ENCODE data around the gene NCBP3.
"Not testable (repeated sequence)": the region's sequence is repeated elsewhere in the genome, so short reads cannot be mapped to it uniquely, and the experiment has no call there.

Gene NCBP3

DNA sequence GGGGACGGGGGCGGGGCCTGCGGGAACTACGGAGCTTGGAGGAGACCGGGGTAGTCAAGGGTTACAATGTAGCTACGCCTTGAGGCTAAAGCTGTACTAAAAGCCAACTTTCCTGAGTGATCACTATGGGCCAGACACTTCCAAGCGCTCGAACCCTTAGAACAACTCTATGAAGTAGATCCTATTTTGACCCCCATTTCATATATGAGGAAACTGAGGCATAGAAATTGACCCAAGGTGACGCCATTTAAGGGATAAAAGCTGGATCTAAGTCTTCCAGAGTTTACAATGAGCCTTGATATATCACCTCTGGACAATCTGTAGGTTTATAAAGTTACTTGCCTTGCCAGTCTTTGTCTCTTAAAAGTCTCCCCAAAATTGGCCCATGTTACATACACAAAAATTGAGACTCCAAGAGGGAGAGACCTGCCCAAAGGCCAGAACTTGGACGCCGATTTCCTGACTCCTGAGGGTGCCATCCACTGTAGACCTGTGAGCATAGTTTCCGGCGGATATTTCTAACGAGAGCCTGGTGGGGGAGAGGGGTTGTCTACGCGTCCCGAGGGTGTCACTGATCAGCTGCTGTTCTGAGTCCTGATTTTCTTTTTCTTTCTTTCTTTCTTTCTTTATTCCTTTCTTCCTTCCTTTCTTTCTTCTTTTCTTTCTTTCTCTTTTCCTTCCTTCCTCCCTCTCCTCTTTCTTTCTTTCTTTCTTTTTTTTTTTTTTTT lies 555 bp upstream of the NCBP3 start:
- DNase-seq, result no peak

DNA sequence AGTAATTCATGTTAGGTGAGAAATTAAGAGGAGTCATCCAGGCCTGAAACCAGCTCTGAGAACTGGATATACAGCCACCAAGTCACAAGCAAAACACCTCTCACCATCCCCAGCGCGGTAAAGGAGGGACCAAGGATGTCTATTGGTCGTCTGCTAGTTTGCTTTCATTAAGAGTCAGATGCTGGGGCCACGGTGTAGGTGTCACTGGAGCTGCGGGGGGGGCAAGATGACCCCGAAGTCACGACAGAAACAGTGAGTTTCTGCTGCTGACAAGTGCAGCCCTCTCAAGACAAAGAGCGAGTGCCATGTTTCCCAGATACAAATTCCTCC lies 790 bp downstream of the NCBP3 start:
- no peak for DNase-seq

DNA sequence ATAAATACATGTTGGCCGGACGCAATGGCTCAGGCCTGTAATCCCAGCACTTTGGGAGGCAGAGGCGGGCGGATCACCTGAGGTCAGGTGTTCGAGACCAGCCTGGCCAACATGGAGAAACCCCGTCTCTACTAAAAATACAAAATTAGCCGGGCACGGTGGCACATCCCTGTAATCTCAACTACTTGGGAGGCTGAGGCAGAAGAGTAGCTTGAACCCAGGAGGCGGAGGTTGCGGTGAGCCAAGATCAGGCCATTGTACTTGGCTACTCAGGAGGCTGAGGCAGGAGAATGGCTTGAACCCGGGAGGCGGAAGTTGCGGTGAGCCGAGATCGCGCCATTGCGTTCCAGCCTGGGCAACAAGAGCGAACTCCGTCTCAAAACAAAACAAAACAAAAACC lies 1.5 kb downstream of the NCBP3 start:
- not testable (repeated sequence) for DNase-seq

DNA sequence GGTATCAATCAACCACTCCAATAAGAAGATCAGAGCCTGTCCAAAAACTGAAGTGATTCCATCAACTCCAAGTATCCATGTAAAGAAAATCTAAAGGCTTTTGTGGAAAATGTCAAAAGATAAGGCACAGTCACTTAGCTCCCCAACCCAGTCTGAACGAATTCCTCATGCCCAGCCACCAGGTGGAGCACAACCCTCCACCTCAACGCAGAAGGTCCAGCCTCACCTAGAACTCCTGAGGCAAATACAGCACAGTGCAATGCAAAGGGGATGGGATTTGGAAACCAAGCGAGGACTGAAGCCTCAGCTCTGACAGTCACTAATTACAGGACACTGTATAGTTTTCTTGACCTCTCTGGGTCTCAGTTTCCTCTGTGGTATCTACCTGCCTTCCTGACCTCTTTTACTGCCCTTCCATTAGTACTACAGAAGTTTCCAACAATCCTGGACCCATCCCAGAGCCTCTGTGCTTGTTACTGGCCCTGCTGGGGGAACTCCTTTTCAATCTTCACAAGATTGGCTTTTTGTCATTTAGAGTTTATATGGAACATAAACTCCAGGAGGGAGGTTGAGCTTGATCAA lies 2.0 kb downstream of the NCBP3 start:
- DNase-seq, result no peak

DNA sequence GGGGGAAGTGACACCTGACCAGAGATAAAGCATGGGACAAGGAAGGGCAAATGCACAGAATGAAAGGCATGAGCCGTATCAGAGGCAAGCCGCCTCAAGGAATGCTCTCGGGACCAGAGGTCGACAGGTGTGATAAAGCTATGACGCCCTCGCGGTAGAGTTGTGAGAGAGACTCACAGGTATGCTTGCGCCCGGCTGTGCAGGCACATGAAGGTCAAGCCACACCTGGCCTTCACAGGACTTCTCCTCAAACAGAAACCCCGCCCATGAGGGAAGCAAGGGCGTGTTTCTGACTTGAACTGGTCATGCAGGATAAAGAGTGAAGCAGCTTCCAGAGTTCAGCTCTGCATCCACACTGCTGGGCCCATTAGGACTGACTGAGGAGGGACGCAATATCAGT lies 7.8 kb downstream of the NCBP3 start:
- no peak for DNase-seq

DNA sequence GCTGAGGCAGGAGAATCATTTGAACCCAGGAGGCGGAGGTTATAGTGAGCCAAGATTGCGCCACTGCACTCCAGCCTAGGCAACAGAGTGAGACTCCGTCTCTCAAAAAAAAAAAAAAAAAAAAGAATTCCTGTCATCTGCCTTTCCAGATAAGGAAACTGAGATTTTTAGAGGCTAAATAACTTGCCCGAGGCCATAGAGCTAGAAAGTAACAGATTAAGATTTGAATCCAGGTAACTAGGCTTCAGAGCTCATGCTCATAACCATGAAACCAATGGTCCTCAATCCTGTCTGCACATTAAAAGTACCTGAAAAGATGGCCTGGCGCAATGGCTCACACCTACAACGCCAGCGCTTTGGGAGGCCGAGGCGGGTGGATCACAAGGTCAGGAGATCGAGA lies 9.5 kb downstream of the NCBP3 start:
- no peak for DNase-seq

DNA sequence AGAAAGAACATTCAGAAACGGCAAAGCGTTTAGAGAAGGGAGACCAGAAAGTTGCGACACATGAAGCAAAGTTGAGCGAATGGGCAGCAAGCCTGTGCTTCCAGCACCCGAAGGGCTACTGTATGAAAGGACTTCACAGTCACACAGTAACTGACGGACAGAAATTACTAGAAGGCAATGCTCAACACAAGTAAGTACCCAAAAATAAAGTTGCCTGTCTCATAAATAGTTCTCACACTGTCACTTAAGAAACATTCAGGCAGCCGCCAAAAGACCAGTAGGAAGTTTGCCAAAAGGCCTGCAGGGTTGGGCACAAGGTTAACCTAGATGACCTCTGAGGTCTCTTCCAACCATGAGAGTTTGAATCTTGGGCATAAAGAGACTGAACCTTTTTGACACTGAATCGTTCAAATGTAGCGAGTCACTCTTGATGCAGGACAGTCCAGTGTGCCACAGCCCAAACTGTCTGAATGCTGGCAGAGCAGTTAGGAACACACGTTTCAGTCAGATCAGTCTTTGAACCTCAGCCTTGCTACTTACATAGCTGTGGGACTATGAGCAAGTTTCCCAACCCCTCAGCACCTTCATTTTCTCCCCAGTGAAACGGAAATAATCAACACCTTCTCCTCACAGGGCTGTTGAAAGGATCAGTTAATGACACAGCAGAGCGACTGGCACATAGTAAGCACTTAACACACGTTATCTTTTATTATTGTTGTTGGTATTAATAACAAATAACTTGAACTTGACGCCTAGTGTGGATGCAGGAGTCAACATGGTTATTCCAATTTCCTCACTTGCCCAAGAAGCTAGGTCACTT lies 10.4 kb downstream of the NCBP3 start:
- DNase-seq, result no peak

DNA sequence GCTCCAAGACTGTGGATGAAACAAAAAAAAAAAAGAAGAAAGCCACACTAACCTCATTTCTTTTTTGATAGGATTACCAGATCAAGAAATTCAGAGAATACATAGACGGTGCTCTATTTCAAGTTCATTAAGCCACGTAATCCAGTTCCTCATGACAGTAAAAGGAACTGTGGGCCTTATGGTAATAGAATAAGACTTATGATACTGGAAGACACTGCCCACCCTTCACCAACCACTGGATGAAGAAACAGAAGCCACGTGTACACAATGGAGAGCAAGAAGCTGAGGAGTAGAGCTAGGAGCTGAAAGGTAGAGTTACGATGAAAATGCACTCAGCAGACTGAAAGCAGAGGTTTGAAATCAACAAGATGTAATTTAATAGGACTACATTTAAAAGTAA lies 11.2 kb downstream of the NCBP3 start:
- DNase-seq, result no peak

DNA sequence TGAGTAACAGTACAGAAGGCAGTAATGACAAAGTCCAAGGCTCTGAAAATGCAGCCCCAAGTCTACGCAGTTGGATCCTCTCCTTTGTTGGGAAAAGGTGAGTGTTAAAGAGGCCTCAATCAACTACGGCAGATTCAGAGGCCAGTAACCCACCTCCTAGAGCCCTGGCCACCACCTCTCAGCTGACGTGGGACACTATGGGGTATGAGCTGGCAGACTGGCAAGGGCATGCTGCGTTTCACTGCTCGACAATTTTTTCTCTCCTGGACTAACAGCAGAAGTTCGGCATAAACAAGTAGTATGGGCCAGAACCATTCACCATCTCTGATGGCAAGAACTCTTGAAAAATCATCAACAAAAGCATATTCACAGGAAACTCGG lies 17.2 kb downstream of the NCBP3 start:
- DNase-seq, result no peak

DNA sequence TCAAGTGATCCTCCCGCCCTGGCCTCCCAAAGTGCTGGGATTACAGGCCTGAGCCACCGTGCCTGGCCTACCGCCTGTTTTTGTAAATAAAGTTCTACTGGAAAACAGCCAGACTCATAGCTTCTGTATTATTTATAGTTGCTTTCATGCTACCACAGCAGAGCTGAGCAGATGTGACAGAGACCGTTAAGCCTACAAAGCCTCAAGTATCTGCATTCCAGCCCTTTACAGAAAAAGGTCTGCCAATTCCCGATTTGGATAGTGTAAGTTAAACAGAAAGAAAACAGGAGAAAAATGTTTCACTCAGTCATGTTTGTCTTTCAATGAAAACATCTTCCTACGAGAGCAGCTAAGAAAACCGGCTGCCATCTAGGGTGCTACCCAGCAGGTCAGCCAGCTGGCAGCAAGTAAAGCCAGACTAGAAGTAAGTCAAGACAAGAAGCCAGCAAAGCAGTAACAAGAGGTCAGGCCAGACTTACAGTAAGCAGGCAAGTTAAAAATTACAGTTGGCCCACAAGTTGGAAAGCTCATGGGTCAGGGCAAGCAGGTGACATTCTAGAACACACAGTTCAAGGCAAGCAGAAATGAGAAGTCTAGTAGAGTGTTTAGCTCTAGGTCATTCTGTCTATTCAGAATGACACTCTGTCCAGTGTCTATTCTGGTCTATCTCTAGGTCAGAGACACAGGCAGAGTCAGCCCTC lies 17.7 kb downstream of the NCBP3 start:
- DNase-seq, result no peak

DNA sequence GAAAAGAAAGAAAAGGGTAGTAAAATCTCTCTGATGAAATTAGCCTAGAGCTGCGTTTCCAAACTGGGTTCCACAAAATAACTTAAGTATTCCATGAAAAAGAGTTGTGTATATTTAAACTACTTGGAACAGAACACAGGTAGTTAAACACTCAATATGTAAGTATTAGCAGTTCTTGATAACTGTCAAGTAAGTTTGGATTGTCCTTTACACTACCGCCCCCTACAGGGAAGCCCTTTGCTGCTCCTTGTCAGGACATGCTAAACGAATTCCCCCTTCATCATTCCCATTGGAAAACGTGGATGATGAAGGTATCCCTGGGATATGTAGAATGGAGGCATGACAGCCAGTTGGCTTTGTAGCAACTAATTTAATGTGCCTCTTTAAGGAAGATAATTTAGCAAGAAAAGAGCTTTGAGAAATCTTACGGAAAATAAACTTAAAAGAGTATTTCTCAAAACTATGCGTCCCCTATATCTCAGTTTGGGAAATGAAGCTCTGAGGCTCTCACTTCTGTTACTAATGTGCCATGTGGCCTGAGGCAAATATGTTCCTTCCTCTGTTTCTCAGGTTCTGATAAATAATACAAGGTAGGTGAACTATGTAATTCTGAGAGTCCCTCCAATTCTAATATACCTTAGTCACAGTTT lies 18.8 kb downstream of the NCBP3 start:
- peak; percentile 54 for DNase-seq

DNA sequence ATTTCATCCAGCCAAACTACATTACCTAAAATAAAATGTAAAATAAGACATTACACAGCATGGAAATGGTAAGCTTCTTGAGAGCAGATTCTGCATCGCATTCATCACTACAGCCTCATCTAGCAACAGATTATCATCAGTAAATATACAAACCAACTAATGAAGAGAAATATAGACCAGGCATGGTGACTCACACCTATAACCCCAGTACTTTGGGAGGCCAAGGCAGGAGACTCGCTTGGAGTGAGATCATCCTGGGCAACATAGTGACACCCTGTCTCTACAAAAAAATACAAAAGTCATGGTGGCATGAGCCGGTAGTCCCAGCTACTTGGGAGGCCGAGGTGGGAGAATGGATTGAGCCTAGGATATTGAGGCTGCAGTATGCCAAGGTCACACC lies 19.9 kb downstream of the NCBP3 start:
- DNase-seq, result no peak

DNA sequence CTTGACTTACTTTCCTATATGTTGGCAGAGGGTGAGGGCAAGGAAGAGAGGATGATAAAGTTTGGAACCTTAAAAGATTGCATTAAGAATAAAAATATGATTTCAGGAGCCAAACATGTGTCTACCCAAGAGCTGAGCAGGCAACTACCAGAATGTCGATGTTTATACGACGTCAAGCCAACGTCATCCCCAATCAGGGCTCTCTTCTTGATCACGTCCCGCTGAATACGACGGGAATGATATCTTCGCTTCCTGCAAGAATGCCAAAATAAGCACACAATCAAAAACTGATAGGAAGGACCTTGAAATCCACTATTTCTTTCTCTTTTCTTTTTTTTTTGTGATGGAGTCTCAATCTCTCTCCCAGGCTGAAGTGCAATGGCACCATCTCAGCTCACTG lies 24.9 kb downstream of the NCBP3 start:
- DNase-seq, result no peak

DNA sequence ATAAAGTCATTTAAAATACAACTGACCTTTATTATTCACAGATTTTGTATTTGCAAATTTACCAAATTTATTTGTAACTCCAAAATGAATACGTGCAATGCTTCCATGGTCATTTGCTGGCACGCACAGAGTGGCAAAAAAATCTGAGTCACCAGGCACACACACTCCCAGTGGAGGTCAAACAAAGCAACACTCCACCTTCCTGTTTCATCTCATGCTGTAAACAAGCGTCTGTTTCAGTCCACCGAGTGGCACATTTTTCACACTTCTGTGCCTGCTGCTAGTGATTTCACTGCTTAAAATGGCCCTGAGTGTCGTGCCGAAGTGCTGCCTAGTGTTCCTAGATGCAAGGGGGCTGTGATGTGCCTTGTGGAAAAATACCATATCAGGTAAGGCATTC lies 27.3 kb downstream of the NCBP3 start:
- DNase-seq, result no peak

DNA sequence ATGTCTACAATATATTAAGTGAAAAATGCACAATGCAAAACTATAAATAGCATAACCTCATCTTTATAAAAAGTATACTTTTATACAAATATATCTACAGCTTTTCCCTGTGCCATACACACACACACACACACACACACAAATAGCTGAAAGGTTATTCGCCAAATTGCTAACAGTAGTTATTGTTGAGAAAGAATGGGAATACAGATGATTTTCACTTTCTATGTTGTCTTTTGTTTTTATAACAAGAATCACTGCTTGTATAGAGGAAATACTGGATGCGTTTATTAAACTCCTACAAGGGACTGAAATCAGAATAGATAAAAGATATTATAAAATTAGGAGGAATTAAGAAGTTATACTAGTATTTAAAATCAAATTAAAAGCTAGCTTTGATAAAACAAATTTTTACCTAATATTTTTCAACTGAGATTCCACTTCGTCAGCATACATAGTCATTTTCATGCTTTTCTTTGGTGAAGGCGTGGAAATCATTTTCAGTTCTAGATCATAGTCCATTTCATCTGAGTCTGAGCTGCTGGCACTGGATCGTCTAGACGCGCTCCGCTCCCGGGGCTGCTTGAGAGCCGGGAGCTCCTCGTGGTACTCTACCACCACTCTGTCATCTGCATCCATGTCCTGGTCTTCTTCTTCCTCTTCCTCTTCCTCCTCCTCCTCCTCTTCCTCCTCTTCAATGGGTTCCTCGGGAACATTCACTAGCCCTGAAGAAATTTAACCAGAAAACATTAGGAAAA lies 28.0 kb downstream of the NCBP3 start:
- no peak for DNase-seq

DNA sequence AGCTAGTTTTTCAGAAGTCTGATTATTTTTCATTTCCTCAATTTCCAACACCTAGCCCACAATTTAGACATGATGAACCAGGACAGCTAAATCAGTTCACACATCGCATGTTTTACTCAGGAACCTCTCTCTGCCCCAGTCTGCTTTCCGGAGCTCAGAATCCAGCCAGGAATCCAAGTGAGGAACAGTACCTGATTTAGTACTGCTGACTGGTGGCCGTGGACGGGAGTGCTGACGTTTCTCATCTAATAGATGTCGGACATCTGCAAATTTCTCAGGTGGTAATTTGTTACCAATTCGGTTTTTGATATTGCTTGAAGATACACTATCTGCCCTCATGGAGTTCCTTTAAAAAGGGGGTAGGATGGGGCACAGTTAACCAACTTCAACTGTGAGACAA lies 30.1 kb downstream of the NCBP3 start:
- no peak for DNase-seq

DNA sequence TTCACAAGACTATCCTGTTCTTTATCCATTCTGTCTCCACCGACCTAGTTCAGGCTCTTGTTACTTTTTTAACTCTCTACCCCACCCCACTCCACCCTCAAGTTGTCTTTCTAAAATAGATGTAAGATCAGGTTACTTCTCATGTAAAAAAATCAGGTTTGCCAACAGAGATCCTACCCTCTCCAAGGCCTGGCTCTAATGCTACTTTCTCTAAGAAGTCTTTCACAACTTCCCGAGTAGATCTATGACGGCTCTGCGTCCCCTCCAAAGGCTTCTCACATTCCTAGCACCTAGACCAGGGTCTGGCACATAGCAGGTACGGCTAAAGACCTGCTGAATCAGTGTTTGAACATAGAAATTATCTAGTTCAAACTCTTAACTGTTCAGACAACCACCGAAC lies 30.9 kb downstream of the NCBP3 start:
- DNase-seq, result no peak

DNA sequence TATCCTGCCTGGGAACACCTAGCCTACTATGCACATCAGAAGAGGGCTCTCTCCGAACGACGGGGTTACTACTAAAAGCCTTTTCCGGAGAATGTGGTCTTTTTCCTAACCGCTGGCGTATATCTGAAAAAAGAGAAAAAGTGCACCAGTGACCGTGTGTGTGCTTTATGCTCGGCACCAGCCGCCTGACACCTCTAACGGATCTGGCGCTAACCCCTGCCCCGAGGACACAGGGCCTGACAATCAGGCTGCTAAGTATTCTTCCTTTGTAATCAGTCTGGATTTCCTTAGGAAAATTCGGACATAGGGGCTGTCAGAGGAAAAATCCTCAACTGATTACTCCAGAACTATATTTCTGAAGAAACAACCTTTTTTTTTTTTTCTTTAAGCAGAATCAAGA lies 31.7 kb downstream of the NCBP3 start:
- DNase-seq, result no peak

DNA sequence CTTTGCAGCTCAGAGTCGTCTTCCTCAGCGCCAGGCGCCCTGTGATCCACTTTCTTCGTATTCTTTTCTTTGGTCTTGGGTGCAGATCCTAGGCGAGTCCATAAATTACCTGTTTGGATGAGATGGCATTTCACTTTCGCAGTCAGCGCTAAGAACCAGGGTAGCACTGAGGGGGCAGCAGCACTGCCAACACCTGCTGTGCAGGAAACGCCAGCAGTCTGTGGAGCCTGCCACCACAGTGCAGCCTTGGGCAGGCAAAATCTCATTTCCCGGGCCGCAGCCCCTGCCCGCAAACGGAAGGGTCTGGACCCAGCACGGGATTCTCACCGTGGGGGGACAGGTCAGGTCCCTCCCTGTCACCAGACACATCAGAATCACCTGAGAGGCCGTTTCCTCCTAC lies 32.9 kb downstream of the NCBP3 start:
- no peak for DNase-seq

DNA sequence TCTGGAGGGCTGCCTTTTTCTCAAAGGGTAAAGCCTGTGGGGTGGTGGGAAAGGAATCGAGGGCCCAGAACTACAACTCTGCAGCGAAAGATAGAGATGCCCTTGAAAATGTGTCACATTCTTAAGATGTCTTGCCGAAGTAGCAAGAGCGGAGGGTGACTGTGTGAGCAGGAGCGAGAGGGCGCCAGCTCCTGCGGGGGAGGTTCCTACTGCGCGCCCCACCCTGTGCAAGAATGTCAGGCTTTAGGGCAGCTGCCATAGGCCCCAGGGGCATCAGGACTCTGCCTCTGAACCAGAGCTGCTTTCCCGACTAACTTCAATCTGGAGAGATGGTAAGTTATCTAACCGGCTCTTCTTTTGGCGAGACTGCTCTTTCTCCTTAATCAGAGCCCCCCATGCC lies 33.3 kb downstream of the NCBP3 start:
- DNase-seq, result no peak

DNA sequence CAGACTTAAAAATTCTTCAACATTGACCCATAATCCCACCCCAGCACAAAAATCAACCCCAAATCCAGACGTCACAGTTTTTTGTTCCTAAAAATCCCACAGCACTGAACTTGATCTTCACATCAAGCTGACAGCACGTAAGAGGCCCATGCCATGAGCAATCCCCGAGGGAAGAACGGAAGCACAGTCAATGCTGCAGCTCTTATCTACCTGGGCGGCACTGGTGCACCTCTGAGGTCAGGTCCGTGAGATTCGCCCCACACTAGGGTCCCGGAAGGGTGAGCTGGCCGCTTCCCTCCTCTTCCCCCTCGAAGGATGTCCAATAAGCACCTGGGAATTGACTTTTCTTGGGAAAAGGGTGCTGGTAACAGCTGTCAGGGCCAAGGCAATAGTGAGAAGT lies 33.8 kb downstream of the NCBP3 start:
- no peak for DNase-seq

DNA sequence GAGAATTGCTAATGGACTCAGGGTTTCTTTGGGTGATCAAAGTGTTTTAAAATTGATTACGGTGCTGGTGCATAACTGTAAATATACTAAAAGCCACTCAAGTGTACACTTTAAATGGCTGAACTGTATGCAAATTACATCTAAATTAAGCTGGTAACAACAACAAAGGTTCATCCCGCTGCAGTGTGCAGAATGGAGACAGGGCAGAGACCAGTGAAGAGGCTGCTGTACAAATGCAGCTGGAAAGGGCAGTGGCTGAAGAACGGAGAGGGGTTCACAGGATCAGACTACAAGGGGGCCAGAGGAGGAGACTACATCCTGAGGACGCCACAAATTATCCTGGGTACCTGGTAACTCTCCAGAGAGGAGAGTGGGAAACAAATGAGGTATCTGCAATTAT lies 36.0 kb downstream of the NCBP3 start:
- no peak for DNase-seq

DNA sequence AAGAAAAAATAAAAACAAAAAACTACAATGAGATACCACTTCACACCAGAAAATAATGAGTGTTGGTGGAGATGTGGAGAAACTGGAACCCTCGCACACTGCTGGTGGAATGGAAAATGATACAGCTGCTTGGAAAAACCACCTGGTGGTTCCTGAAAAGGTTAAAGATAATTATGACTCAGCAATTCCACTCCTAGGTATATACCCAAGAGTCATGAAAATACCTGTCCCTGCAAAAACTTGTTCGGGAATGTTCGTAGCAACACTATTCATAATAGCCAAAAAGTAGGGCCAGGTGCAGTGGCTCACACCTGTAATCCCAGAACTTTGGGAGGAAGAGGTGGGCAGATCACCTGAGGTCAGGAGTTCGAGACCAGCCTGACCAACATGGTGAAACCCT lies 36.9 kb downstream of the NCBP3 start:
- no peak for DNase-seq

All from right forelimb (tissue), 1 donor.